Renal cortex interstitium (tissue), 15 donors: ENCODE measurements around the gene RNF183. TPM values are rescaled to one million over a fixed set of nuclear protein-coding genes. Genes with fewer than 3 reads are reported as not detected.
A peak's percentile ranks its signal among the peaks of the same experiment; 100 is the strongest.

Experiments
- DNase-seq, 11 donors: peaks; one replicate each; pipeline ENCODE4 v3.0.0-alpha.2; 2013; ENCODE audit warnings: low read depth in 9 of 11, low spot score in 4 of 11; ENCODE audit errors: extremely low read depth in 1 of 11
- long read RNA-seq, 16 experiments: transcript quantifications; one replicate each; lab custom pipeline, GENCODE V29; 2026
- polyA plus RNA-seq, 3 donors: library from polyadenylated mRNA; unstranded; fragments of 120-200 nt; gene quantifications; one replicate each; pipeline ENCODE4 v1.2.1, GENCODE V29; 2013; ENCODE audit not compliant: insufficient read length in 3 of 3

Gene RNF183, protein sequence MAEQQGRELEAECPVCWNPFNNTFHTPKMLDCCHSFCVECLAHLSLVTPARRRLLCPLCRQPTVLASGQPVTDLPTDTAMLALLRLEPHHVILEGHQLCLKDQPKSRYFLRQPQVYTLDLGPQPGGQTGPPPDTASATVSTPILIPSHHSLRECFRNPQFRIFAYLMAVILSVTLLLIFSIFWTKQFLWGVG
- 10 to 100 TPM in 1 of 3 donors, 1 to 10 TPM in 2; 4.6 to 10.7 (median 6.0) TPM for polyA plus RNA-seq
- long read RNA-seq, donor 1, partial matches to known transcripts, result 0 of 1 reads
- long read RNA-seq, donor 1, other reads (novel, unspliced or antisense), result 0 of 1 reads
- long read RNA-seq, donor 2, partial matches to known transcripts, result 0 of 5 reads
- long read RNA-seq, donor 2, other reads (novel, unspliced or antisense), result 0 of 5 reads
- long read RNA-seq, donor 3, result 0 reads
- long read RNA-seq, donor 4, result 0 reads
- long read RNA-seq, donor 5, result 0 reads
- long read RNA-seq, donor 6, partial matches to known transcripts, result 0 of 2 reads
- long read RNA-seq, donor 6, other reads (novel, unspliced or antisense), result 0 of 2 reads
- long read RNA-seq, donor 7, partial matches to known transcripts, result 0 of 1 reads
- long read RNA-seq, donor 7, other reads (novel, unspliced or antisense), result 0 of 1 reads
- long read RNA-seq, donor 8, partial matches to known transcripts, result 0 of 5 reads
- long read RNA-seq, donor 8, other reads (novel, unspliced or antisense), result 0 of 5 reads
- long read RNA-seq, donor 9, partial matches to known transcripts, result 0 of 2 reads
- long read RNA-seq, donor 9, other reads (novel, unspliced or antisense), result 0 of 2 reads
- long read RNA-seq, donor 10, partial matches to known transcripts, result 0 of 1 reads
- long read RNA-seq, donor 10, other reads (novel, unspliced or antisense), result 0 of 1 reads
- long read RNA-seq, donor 11, result 0 reads
- long read RNA-seq, donor 12, partial matches to known transcripts, result 0 of 2 reads
- long read RNA-seq, donor 12, other reads (novel, unspliced or antisense), result 0 of 2 reads
- long read RNA-seq, donor 13, result 0 reads
- long read RNA-seq, donor 14, result 0 reads
- long read RNA-seq, donor 15, partial matches to known transcripts, result 0 of 1 reads
- long read RNA-seq, donor 15, other reads (novel, unspliced or antisense), result 0 of 1 reads
- long read RNA-seq, donor 16, partial matches to known transcripts, result 0 of 2 reads
- long read RNA-seq, donor 16, other reads (novel, unspliced or antisense), result 0 of 2 reads

DNA sequence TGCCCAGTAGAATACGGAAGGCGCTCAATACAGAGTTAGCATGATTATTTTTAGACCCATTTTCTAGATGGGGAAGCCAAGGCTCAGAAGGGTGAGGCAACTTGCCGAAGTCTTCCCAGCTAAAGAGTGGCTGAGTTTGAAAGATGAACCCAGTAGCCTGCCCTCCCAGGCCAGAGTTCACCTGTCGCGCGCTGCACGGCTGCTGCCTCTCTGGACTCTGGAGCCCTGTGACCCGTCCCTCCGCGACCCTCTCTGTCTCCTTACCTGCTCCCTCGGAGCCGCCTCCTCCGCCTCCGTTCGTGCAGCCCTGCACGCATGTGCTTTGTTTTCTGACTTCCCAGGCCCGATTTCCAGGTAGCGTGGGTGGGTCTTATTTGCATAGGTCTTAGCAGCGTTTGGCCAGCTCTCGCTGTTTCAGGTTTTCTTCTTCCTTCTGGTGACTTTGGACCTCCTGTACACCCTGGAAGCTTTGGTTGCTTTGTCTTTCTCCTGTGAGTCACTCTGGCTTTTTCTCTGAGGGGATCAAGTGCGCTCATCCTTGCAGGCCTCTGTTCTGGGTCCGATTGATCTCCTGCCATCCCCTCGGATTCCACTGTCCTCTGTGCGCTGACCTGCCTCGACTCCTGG is at the start of gene RNF183:
Gene RNF183 (minus strand): TSS at position 585 of the 627 bp plus-strand sequence. CDS start 5,192 bp downstream, outside the sequence.
- DNase-seq, result peak in 1 of 11 donors; percentile 24

DNA sequence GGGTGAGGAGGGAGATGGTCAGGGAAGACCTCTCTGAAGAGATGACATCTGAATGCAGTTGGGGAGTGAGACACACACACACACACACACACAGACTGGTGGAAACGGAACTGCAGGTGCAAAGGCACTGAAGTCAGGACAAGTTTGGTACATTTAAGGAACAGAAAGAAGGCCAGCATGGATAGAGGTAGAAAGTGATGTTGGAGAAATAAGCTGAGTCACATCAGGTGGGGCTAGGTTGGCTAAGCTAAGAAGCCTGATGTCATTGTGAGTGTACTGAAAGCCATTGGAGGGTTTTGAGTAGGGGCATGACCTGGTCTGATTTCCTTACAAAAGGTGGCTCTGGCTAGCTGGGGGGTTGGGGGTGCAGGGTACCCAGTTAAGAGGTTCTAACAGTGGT is 49.2 kb upstream of the RNF183 start:
- DNase-seq, result no peak

DNA sequence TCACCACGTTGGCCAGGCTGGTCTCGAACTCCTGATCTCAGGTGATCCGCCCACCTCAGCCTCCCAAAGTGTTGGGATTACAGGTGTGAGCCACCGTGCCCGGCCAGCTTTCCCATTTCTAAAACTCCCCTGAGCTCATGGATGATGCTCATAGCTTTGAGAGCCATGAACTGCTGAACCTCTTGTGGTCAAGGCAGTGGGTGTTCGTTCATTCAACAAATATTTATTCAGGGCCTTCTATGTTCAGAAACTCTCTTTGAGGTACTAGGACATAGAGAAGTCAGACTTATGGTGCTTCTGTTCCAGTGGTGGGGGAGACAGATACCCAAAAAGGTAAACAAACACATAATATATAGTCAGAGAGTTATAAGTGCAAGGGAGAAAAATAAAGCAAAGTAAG is 48.8 kb upstream of the RNF183 start:
- no peak for DNase-seq

DNA sequence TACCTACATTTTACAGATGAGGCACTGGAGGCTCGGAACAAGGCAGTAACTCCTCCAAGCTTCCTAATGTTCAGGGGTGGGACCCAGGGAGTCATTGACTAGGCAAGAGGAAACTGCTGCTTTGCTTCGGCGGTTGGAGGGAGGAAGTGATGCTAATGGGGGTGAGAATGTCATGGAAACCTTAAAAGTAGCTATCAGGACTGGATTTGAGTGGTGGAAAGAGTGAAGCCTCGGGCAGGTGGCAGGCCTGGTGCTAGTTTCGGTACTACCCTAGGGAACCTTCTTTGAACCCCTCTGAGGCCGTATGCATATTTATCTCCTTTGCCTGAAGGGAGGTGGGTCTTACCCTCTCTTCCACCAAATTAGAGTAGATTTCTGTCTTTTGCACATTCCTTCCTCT is 47.8 kb upstream of the RNF183 start:
- DNase-seq, result no peak

DNA sequence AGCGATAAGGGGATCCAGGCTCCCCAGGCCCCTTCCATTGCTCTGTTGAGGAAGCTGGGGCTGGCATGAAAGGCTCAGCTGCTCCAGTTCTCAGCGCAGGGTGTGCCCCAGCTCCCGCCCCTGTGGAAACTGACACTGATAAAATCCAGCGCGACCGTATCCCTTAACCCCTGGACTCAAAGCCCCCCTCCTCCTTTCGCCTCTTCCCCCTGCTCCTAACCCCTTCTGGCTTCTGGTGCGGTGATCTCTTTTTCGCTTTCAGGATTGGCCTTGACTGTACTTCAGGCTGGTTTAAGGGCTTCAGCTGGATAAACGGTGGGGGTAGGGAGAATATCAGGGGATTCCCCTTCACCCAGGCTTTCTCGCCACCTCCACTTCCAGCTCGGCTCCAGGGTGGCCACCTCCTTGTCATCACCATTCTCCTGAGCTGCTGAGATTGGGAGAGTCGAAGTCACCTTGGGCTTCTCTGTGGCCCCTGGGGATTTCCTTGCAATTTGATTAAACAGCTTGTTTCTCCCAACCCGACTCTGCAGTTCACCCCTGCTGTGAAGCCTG is 47.0 kb upstream of the RNF183 start:
- DNase-seq, result no peak

DNA sequence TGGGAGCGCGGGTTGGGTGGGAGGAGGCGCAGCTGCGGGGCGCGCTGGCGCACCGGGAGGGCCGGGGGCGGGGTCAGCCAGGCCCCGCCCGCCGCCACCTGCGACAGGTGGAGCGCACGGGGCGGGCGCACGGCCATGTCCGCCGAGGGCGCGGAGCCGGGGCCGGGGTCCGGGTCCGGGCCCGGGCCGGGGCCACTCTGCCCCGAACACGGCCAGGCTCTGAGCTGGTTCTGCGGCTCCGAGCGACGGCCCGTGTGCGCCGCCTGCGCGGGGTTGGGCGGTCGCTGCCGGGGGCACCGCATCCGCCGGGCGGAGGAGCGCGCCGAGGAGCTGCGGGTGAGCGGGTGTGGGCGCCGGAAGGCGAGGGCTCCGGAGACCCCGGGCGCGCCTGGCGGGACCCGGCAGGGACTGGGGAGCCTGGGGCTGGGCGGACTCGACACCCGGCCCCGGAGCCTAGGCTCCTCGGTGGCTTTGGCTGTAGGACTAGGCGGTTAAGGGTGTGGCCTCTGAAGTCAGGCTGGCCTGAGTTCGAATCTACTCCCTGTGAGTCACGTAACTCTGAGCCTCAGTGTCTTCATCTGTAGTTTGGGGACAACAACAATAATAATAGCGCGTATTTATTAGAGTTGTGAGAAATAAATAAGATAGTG is 46.4 kb upstream of the RNF183 start, which contains the start of gene BSPRY:
Gene BSPRY (plus strand): TSS at position 97 of the 650 bp plus-strand sequence. CDS start 39 bp downstream, at position 136.
- no peak for DNase-seq

DNA sequence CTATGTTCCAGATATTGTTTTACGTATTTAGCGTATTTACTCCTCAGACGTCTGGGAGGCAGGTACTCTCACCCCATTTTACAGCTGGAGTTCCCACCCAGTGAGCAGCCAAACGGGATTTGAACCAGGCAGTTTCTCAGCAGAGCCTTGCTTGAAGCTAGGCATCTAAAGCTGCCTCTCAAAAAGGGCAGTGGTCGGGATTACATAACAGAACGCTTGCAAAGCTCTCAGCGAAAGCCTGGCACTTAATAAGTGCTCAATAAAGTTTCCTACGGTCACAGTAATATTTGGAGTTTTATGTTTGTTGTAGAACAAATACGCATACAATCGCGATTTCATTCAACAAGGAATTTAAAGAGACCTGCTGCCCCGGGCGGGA is 45.9 kb upstream of the RNF183 start:
- no peak for DNase-seq

DNA sequence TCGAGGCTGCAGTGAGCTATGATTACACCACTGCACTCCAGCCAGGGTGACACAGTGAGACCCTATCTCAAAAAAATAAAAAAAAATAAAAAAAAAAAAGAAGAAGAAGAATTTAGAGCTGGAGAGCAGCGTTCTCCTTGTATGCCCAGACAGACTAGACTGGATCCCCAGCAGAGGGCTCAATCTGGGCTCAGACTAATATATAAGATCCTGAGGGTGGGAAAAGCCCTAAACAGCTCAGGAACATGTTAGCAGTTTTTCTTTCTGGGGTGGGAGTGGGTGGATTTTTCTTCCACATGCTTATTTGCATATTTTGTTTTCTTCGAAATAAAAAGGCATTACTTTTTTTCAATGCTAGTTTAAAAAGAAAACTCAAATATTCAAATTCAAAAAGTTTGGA is 45.3 kb upstream of the RNF183 start:
- no peak for DNase-seq

DNA sequence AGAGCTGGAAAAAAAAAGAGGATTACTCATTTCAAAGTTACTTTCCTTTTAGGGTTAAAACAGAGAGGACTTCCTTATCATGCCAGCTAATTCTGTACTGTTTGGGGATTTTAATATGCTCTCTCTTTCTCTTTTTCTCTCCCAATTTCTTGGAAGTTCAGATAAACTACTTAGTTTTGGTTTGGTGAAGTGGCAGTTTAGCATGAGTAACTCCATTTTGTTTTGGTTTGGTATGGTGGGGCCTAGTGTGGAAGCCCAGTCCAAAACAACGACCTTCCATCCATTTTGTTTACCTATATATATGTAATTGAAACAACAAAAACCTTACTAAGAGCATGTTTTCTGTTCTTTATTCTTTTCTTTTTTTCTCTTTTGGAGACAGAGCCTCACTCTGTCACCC is 42.5 kb upstream of the RNF183 start:
- DNase-seq, result no peak

DNA sequence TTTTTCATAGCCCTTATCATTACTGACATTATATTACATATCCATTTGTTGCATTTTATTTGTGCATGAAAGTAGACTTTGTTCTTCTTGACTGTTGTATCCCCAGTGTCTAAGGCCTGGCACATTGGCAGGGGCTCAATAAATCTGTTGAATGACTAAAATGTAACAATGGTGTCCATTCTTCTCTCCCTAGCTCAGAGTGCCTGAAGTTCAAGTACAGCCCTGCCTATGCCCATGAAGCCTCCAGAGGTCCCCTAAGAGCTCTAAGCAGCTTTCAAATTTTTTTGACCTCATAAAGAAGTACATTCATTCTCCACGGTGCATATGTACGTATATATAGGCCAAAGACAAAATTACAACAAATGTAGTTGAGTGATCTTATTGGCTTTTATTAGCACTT is 42.0 kb upstream of the RNF183 start:
- no peak for DNase-seq

DNA sequence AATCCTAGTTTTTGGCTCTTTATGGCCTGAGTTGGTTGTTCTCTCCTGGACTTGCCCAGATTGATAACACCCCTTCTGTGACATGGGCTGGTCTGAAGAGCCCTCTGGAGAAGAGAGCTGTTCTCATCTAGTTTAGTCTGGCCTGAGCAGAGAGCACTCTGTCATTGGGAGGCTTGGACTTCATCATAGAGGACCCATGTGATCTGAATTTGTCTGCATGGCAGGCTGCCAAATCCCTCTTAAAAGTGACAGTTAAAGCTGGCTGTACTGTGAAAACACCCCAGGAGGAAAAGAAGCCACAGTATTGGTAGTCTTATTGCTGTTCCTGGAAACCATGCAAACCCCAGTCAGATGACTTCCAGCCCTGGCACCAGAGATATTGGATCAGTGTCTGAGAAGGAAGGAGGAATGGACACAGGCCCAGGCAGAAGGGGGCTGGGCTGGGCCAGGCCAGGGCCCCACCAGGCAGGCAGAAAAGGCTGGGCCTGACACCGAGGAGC is 40.6 kb upstream of the RNF183 start:
- DNase-seq, result peak in 8 of 11 donors; percentile 55 to 86 (median 74)

DNA sequence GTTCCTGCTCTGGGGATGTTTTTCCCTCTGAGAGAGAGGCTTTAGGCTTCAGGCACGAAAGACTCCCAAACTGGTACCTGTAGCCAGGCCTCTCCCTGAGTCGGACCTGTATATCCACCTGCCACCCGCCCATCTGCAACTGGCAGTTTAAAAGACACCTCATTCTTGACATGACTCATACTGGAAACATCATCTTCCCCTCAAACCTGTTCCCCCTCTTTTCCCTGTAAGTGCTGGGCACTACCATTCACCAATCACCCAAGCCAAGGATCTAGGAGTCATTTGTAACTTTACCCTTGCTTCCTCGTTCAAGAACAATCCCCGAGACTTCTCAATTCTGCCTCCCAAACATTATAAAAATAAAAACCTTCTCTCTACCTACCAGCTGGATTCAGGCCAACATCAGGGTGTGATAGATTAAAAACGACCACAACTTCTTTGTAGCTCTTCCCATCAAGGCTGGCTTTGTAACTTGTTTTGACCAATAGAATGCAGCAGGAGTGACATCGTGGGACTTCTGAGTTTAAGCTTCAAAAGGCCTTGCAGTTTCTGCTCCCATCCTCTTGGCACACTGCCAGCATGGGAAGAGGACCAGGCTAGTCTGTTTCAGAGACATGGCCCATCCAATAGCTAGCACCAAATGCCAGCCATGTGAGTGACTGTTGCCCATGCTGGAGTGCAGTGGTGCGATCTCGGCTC is 38.7 kb upstream of the RNF183 start:
- DNase-seq, result no peak

DNA sequence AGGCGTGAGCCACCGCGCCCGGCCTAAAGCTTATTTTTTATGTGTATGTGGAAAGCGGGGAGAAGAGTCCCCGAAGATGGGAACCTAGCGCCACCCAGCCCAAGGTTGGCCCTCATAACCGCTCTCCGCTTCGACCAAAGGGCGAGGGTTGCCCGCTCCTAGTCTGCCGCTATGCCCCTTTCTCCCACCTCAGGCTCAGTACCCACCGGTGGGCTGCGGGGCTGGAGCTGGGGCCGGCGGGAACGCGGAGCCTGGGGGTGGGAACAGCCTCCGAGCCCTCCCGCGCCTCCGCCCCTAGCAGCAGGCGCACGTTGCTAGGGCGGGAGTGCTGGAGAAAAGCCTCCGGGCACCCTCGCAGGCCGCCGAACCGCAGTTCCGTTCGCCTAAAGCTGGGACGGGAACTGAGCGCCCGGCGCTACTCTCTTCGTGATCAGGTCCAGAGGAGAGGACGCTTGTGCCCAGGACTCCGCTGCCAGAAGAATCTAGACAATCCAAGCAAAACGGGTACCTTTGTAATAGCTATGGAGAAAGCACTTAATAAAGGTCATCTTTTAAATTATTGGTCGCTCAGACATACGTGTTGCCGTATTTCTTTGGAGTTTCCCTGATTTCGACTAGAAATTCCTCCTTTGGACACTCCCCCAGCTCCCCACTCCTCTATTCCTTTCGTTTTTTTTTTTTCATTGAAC is 37.0 kb upstream of the RNF183 start, which contains the start of gene WDR31:
Gene WDR31 (minus strand): TSS at position 265 of the 689 bp plus-strand sequence. CDS start 8,253 bp downstream, outside the sequence.
- DNase-seq, result peak; percentile 74 to 89 (median 85)

DNA sequence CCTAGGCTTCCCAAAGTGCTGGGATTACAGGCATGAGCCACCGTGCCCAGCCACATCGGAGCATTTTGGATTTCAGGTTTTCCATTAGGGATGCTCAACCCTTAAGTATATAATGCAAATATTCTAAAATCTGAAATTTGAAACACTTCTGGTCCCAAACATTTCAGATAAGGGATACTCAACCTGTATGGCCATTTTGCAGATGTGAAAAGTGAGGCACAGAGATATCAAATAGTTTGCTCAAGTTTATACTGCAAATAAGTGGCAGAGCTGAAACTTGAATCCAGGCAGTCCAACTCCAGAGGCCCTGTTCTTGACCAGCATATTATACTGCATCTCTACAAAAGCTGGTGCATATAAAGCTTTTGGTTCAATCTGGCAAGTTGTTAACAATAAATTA is 34.5 kb upstream of the RNF183 start:
- DNase-seq, result no peak

DNA sequence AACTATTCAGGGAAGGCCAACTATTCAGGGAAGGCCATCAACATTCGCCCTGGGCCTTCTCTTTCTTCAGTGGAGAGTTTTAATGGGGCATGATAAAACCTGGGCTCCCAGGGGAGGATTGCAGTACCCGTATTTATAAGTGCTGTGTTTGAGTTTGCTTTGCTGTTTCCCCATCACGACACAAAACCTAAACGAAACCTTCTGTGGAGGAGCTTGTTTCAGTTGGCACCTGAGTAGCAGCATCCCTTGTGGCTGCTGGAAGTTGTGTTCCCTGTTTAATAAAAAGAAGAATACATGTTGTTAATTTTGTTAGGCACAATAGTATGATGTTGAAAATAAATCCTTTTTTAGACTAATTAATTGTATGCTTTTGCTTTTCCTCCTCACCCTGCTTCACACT is 28.6 kb upstream of the RNF183 start:
- no peak for DNase-seq

DNA sequence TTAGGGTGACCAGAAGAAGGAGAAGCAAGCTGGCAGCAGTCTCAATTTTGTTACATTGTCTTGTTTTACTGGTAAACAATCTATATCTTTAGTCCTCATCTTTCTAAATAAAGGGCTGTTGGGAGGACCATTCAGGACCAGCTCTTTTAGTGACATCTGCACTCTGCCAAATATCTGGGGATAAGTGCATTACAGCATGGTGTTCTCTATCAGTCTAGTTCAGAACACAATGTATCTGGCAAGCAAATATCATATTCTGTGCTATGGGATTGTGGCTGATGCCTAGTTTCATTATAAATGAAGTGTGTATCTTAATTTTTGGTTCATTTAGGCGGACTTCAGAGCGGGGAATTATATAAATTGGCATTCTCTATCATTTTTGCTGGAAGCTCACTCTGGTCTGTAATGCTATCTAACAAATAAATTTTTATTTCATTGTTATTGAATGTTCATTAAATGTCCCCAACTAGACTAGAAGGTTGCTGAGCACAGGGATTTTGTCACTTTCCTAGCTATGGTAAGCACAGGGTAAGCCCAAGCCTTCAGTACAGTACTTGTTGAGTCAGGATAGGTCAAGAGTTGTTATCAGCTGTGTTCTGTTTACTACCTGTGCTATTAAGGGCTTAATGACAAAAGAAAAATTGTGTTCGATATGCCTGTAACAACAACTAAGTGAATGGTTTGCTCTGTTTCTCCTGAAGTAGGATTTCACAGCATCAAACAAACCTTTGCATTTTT is 25.0 kb upstream of the RNF183 start:
- DNase-seq, result no peak
